Activated CD4-positive, alpha-beta T cell treated with anti-CD3 and anti-CD28 coated beads, Interleukin-2, amount 50 U/mL, for 1 hour (primary cell): ENCODE results near the gene SLIT3.

Experiments used
- DNase-seq: peaks from one replicate; pipeline ENCODE4 v3.0.0-alpha.2; 2020

Gene SLIT3

GRCh38 chr5:169300468-169301385, at the start of gene SLIT3:
Gene SLIT3 (minus strand): TSS chr5:169301139. CDS start chr5:169300709, 430 bp downstream.
- no peak for DNase-seq

GRCh38 chr5:169350016-169350415, 49.1 kb upstream of the SLIT3 start:
- no peak for DNase-seq

- no peak for DNase-seq
Observed at GRCh38 chr5:169347786-169348185, 46.8 kb upstream of the SLIT3 start.

- no peak for DNase-seq
Observed at GRCh38 chr5:169344629-169345028, 43.7 kb upstream of the SLIT3 start.

- DNase-seq = no peak
Observed at GRCh38 chr5:169343766-169344165, 42.8 kb upstream of the SLIT3 start.

GRCh38 chr5:169341556-169341955, 40.6 kb upstream of the SLIT3 start:
- DNase-seq = no peak

GRCh38 chr5:169339869-169340268, 38.9 kb upstream of the SLIT3 start:
- DNase-seq = no peak

GRCh38 chr5:169336242-169336641, 35.3 kb upstream of the SLIT3 start:
- no peak for DNase-seq

GRCh38 chr5:169335806-169336205, 34.9 kb upstream of the SLIT3 start:
- DNase-seq = no peak

- no peak for DNase-seq
Observed at GRCh38 chr5:169333518-169333917, 32.6 kb upstream of the SLIT3 start.

GRCh38 chr5:169331292-169331852, 30.4 kb upstream of the SLIT3 start:
- no peak for DNase-seq

- DNase-seq = no peak
Observed at GRCh38 chr5:169328401-169328800, 27.5 kb upstream of the SLIT3 start.

- no peak for DNase-seq
Observed at GRCh38 chr5:169325273-169325672, 24.3 kb upstream of the SLIT3 start.

GRCh38 chr5:169318556-169318955, 17.6 kb upstream of the SLIT3 start:
- no peak for DNase-seq

GRCh38 chr5:169307646-169308045, 6.7 kb upstream of the SLIT3 start:
- no peak for DNase-seq

- no peak for DNase-seq
Observed at GRCh38 chr5:169305366-169305765, 4.4 kb upstream of the SLIT3 start.

- DNase-seq = no peak
Observed at GRCh38 chr5:169304175-169304574, 3.2 kb upstream of the SLIT3 start.

GRCh38 chr5:169303119-169303515, 2.2 kb upstream of the SLIT3 start:
- DNase-seq = no peak

GRCh38 chr5:169302491-169303118, 1.7 kb upstream of the SLIT3 start:
- peak; percentile 32 for DNase-seq

- no peak for DNase-seq
Observed at GRCh38 chr5:169301986-169302385, 1.0 kb upstream of the SLIT3 start.

- no peak for DNase-seq
Observed at GRCh38 chr5:169301386-169301934, 521 bp upstream of the SLIT3 start.

- DNase-seq = no peak
Observed at GRCh38 chr5:169299663-169300467, 1.1 kb downstream of the SLIT3 start.

- no peak for DNase-seq
Observed at GRCh38 chr5:169299191-169299662, 1.7 kb downstream of the SLIT3 start.
